ENCODE data around the gene ZCCHC3. TPM values are rescaled to one million over a fixed set of nuclear protein-coding genes. Genes with fewer than 3 reads are reported as not detected.

ZCCHC3 gene
- total RNA-seq, 4 donors from 2014 or later: 7.3 to 10.8 (median 9.2) TPM

DNA sequence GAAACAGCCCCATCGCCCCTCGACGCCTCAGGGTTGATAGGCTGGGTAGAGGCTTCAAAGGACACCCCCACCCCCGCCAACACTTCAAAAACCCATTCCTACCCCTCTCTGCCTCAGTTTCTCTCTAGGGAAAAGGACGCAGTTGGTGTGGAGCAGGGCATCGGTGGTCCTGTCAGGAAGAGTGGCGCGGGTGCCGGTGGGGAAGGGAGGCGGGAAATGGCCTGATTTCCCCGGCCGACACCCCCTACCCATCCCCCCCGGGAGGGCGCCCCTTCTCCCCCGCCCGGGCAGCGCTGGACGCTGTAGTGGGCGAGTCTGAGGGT lies 49.9 kb downstream of the ZCCHC3 start:
- peak overlapping the region; percentile 61 for H3K4me3 ChIP-seq (ENCODE audit: low read depth, poor library complexity, severe bottlenecking)
- no peak for DNase-seq (ENCODE audit: low spot score in 2 of 2)
- intact Hi-C loops (cut with DNase I; ENCODE audit: low total_unique reads): no loop called here
- WGBS, 2 donors: 0 to 1% methylated on average over 17 to 19 of the region's 19 CpGs
- TF ChIP-seq POLR2A (IDR thresholded peaks at IDR 0.05): no peak
- TF ChIP-seq, protein P1, sequence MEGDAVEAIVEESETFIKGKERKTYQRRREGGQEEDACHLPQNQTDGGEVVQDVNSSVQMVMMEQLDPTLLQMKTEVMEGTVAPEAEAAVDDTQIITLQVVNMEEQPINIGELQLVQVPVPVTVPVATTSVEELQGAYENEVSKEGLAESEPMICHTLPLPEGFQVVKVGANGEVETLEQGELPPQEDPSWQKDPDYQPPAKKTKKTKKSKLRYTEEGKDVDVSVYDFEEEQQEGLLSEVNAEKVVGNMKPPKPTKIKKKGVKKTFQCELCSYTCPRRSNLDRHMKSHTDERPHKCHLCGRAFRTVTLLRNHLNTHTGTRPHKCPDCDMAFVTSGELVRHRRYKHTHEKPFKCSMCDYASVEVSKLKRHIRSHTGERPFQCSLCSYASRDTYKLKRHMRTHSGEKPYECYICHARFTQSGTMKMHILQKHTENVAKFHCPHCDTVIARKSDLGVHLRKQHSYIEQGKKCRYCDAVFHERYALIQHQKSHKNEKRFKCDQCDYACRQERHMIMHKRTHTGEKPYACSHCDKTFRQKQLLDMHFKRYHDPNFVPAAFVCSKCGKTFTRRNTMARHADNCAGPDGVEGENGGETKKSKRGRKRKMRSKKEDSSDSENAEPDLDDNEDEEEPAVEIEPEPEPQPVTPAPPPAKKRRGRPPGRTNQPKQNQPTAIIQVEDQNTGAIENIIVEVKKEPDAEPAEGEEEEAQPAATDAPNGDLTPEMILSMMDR (IDR thresholded peaks at IDR 0.05): no peak

DNA sequence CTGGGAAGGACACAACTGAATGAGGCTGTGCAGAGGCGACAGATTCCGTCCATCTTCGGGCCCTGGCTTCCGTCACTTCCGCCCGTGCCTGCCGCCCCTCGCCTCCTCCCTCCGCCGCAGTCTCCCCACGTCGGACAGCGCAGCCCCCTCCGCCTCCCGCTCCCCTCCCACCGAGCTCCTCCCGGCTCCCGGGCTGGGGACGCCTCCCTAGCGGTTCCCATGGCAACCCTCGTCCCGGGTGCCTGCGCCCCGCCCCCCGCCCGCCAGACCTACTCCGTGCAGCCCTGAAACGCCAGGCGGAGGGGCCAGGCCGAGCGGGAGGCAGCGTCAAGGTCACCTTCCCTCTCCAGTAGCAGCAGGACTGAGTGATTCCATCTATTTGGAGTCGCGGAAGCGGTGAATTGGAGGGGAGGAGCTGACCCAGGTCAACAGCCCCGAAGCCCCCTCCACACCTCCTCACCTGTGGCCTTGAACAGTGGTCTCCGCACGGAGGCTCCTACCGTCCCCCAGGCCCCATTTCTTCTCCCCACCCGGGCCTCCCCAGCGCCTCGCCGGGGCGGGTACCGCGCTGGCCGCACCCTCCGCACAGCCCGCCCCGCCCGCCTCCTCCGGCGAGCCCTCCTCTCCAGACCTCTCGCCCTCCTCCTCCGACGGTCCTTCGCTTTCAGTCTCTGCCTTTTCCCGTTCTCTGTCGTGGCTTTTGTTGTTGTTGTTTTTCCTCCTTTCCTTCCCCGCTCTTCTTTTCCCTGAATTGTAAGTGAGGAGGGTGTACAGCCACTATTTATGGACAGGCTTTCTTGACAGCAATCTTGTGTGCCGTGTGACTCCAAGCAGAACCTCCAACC lies 50.5 kb downstream of the ZCCHC3 start:
- intact Hi-C loops (cut with DNase I; ENCODE audit: low total_unique reads): no loop called here
- 0% methylated on average over 36 to 50 of the region's 61 CpGs for WGBS, 2 donors
- TF ChIP-seq, protein P1 (IDR thresholded peaks at IDR 0.05): peak in 1 of 3 donors; percentile 76
- no peak for TF ChIP-seq POLR2A (IDR thresholded peaks at IDR 0.05)
- peak; percentile 81 to 97 for DNase-seq (ENCODE audit: low spot score in 2 of 2)
- H3K4me3 ChIP-seq (ENCODE audit: low read depth, poor library complexity, severe bottlenecking): peak overlapping the region; percentile 61

DNA sequence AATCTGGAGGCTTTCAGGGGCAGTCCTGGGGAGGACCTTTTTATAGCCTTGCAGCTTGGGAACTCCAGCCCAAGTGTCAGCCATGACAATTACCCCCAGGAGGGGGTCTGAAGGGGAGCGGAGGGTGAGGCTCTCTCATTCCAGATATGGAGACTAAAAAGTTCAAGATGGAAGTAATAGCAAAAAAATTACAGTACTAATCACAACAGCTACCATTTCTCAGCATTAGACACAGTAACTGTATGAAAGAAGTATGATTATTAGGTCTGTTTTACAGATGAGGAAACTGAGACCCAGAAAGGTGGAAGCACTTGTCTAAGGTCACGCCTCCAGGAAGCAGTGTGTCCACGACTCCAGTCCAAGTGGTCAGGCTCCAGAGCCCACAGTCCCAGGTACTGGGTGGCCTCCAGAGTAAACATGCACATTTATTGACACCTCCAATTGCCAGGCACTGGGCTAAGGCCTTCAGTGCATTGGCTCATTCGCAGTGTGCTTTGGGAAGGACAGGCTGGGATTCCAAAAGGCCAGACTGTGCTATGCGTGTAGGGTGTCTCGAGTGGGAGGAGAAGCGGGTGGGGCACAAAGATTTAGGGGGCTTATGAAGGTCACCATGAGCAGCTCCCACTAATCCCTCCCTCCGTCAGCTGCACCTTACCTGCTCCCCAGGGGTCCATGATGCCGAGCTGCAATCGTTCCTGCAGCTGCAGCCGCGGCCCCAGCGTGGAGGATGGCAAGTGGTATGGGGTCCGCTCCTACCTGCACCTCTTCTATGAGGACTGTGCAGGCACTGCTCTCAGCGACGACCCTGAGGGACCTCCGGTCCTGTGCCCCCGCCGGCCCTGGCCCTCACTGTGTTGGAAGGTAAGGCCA lies 51.8 kb downstream of the ZCCHC3 start:
- H3K4me3 ChIP-seq (ENCODE audit: low read depth, poor library complexity, severe bottlenecking): no peak overlapping the region
- intact Hi-C loops (cut with DNase I; ENCODE audit: low total_unique reads): no loop called here
- WGBS, 2 donors: 93 to 94% methylated on average over 19 of the region's 19 CpGs
- no peak for DNase-seq (ENCODE audit: low spot score in 2 of 2)
- TF ChIP-seq POLR2A (IDR thresholded peaks at IDR 0.05): no peak
- TF ChIP-seq, protein P1 (IDR thresholded peaks at IDR 0.05): no peak

Other genes starting within 250 kb of the ZCCHC3 start
- not detected for gene DEFB125, start 209.9 kb upstream of the ZCCHC3 start, total RNA-seq
- gene DEFB126, start 155.0 kb upstream of the ZCCHC3 start, total RNA-seq: not detected
- gene DEFB127, start 140.1 kb upstream of the ZCCHC3 start, total RNA-seq: not detected
- gene DEFB128, start 107.9 kb upstream of the ZCCHC3 start, total RNA-seq: not detected
- not detected for gene DEFB129, start 70.3 kb upstream of the ZCCHC3 start, total RNA-seq
- gene DEFB132, start 39.8 kb upstream of the ZCCHC3 start, total RNA-seq: not detected
- gene C20orf96, start 6.8 kb upstream of the ZCCHC3 start, total RNA-seq: under 1 TPM in 3 of 4 donors, not detected in 1; 0.36 to 0.59 (median 0.52) TPM
- gene SOX12, start 28.0 kb downstream of the ZCCHC3 start, total RNA-seq: 1 to 10 TPM; 4.7 to 9.9 (median 5.4) TPM
- gene NRSN2, start 49.5 kb downstream of the ZCCHC3 start, total RNA-seq: 10 to 100 TPM in 2 of 4 donors, 1 to 10 TPM in 2; 4.4 to 16.6 (median 9.9) TPM
- gene TRIB3, start 83.2 kb downstream of the ZCCHC3 start, total RNA-seq: 10 to 100 TPM; 20.6 to 35.2 (median 27.5) TPM
- gene RBCK1, start 110.7 kb downstream of the ZCCHC3 start, total RNA-seq: 10 to 100 TPM; 65.2 to 90.1 (median 77.1) TPM
- 10 to 100 TPM; 36.5 to 44.8 (median 42.5) TPM for gene TBC1D20, start 165.0 kb downstream of the ZCCHC3 start, total RNA-seq
- 10 to 100 TPM; 86.0 to 96.7 (median 90.3) TPM for gene CSNK2A1, start 246.2 kb downstream of the ZCCHC3 start, total RNA-seq